ENCODE data around the gene PHLDB1. TPM values are rescaled to one million over a fixed set of nuclear protein-coding genes. Genes with fewer than 3 reads are reported as not detected.

The PHLDB1 gene
- polyA plus RNA-seq, 1 experiment = 83.0 TPM

- no peak overlapping the region for H3K27ac ChIP-seq (ENCODE audit: low read depth, low read length)
- ChIA-PET POLR2A (no interaction called here), CTCF (interaction anchor here (1.1 to 1.5 kb wide), 2 partner anchors 27 to 294 kb away, joined by 4 to 6 read pairs; no protein-coding TSS in a partner anchor)
- no peaks in the 10 kb centered on the region for H3K27me3 ChIP-seq (ENCODE audit: control insufficient read depth, insufficient read depth, low read length)
- no peak overlapping the region for H3K4me3 ChIP-seq (ENCODE audit: low read depth, low read length)
- no peaks in the 10 kb centered on the region for H3K9me3 ChIP-seq (ENCODE audit: control insufficient read depth, insufficient read depth, low read length)
- no peak for TF ChIP-seq CTCF (IDR thresholded peaks at IDR 0.05; ENCODE audit: low read depth, low read length)
- DNase-seq (ENCODE audit: low read depth, low spot score) = no peak
Observed at GRCh38 chr11:118662401-118663271, 55.2 kb downstream of the PHLDB1 start.

- ChIA-PET POLR2A (no interaction called here), CTCF (interaction anchor here (0.6 to 1.5 kb wide), 2 partner anchors 25 to 26 kb away, joined by 3 to 6 read pairs; no protein-coding TSS in a partner anchor)
- Histone ChIP-seq H3K27ac (ENCODE audit: low read depth, low read length) (no peak overlapping the region), H3K4me3 (ENCODE audit: low read depth, low read length) (no peak overlapping the region), H3K27me3 (ENCODE audit: control insufficient read depth, insufficient read depth, low read length) (no peaks in the 10 kb centered on the region), H3K9me3 (ENCODE audit: control insufficient read depth, insufficient read depth, low read length) (no peaks in the 10 kb centered on the region)
- no peak for DNase-seq (ENCODE audit: low read depth, low spot score)
- TF ChIP-seq CTCF (IDR thresholded peaks at IDR 0.05; ENCODE audit: low read depth, low read length) = no peak
Observed at GRCh38 chr11:118663381-118663780, 56.0 kb downstream of the PHLDB1 start.

- DNase-seq (ENCODE audit: low read depth, low spot score) = no peak
- Histone ChIP-seq H3K9me3 (ENCODE audit: control insufficient read depth, insufficient read depth, low read length) (no peaks in the 10 kb centered on the region), H3K4me3 (ENCODE audit: low read depth, low read length) (no peak overlapping the region), H3K27me3 (ENCODE audit: control insufficient read depth, insufficient read depth, low read length) (no peaks in the 10 kb centered on the region), H3K27ac (ENCODE audit: low read depth, low read length) (no peak overlapping the region)
- TF ChIP-seq CTCF (IDR thresholded peaks at IDR 0.05; ENCODE audit: low read depth, low read length) = no peak
- ChIA-PET CTCF (interaction anchor here (0.5 to 1.8 kb wide), 4 partner anchors 25 to 296 kb away, joined by 3 to 5 read pairs (median 3); no protein-coding TSS in a partner anchor), POLR2A (no interaction called here)
Observed at GRCh38 chr11:118663902-118664301, 56.5 kb downstream of the PHLDB1 start.

- POLR2A ChIA-PET = interaction anchor here (0.6 to 0.9 kb wide), 2 partner anchors 73 to 233 kb away, joined by 3 to 7 read pairs; no protein-coding TSS in a partner anchor
- no peak for DNase-seq (ENCODE audit: low read depth, low spot score)
- Histone ChIP-seq H3K9me3 (ENCODE audit: control insufficient read depth, insufficient read depth, low read length) (no peaks in the 10 kb centered on the region), H3K27me3 (ENCODE audit: control insufficient read depth, insufficient read depth, low read length) (peaks cover 3% of the 10 kb centered on the region), H3K27ac (ENCODE audit: low read depth, low read length) (no peak overlapping the region), H3K4me3 (ENCODE audit: low read depth, low read length) (no peak overlapping the region)
- TF ChIP-seq CTCF (IDR thresholded peaks at IDR 0.05; ENCODE audit: low read depth, low read length) = no peak
- CTCF ChIA-PET = interaction anchor here (0.7 kb wide), 2 partner anchors 23 to 331 kb away, joined by 3 read pairs; partner anchors contain the start of gene CENATAC
Observed at GRCh38 chr11:118666371-118666770, 59.0 kb downstream of the PHLDB1 start.

GRCh38 chr11:118670063-118670462, 62.6 kb downstream of the PHLDB1 start:
- H3K27ac ChIP-seq (ENCODE audit: low read depth, low read length) = no peak overlapping the region
- H3K9me3 ChIP-seq (ENCODE audit: control insufficient read depth, insufficient read depth, low read length) = no peaks in the 10 kb centered on the region
- no peak for DNase-seq (ENCODE audit: low read depth, low spot score)
- H3K4me3 ChIP-seq (ENCODE audit: low read depth, low read length) = no peak overlapping the region
- ChIA-PET CTCF (interaction anchor here (1.0 to 3.1 kb wide), 2 partner anchors 11 to 20 kb away, joined by 3 to 9 read pairs; no protein-coding TSS in a partner anchor), POLR2A (no interaction called here)
- no peak for TF ChIP-seq CTCF (IDR thresholded peaks at IDR 0.05; ENCODE audit: low read depth, low read length)
- H3K27me3 ChIP-seq (ENCODE audit: control insufficient read depth, insufficient read depth, low read length) = peaks cover 8% of the 10 kb centered on the region

Measured in AG04450 (cell line).